SK-N-SH (cell line): ENCODE data around the gene BBOF1. TPM values are rescaled to one million over a fixed set of nuclear protein-coding genes. Genes with fewer than 3 reads are reported as not detected.

Experiments
- CTCF ChIA-PET: fragments of 300-600, 350-600 bp; formaldehyde crosslinking; extraction: SDS; loops from one replicate; lab custom pipeline; 2021; lab: Yijun Ruan, JAX
- POLR2A ChIA-PET: fragments of 350-600 bp; sonication (Branson Sonifier 250); formaldehyde crosslinking; extraction: SDS; loops from one replicate; lab custom pipeline; 2020; ENCODE audit warnings: antibody characterized with exemption, inconsistent platforms; lab: Yijun Ruan, JAX
- DNase-seq: peaks from one replicate; pipeline ENCODE4 v3.0.0; 2012
- H2AFZ ChIP-seq: fragments of 200-600 bp; sonication (generic); 2 replicates; pipeline ENCODE4 v1.8.1; 2016; ENCODE audit warnings: antibody characterized with exemption, mild to moderate bottlenecking, low read depth
- H3F3A ChIP-seq: fragments of 200-600 bp; sonication (generic); replicated peaks from 2 replicates; pipeline ENCODE3; 2016; ENCODE audit warnings: antibody characterized with exemption, mild to moderate bottlenecking; ENCODE audit not compliant: insufficient read depth
- H3K27ac ChIP-seq, 2 experiments: fragments of 200-500 bp in 1 of 2; fragments of 200-600 bp in 1 of 2; sonication (Bioruptor generic) in 1 of 2; sonication (generic), shearing (Covaris generic) in 1 of 2; 2 replicates each; pipeline versions ENCODE4 v1.5.1 to v1.6.1; 2014 to 2016; ENCODE audit warnings: low read depth in 2 of 2, inconsistent platforms in 1 of 2, low read length in 1 of 2, mild to moderate bottlenecking in 1 of 2, mixed read lengths in 1 of 2
- H3K27me3 ChIP-seq: fragments of 200-600 bp; sonication (generic), shearing (Covaris generic); 2 replicates; pipeline ENCODE4 v1.6.1; 2016; ENCODE audit warnings: mixed run types; ENCODE audit not compliant: insufficient read depth
- H3K36me3 ChIP-seq, 2 experiments: fragments of 200-500 bp in 1 of 2; fragments of 200-600 bp in 1 of 2; sonication (Bioruptor generic) in 1 of 2; sonication (generic) in 1 of 2; replicated peaks in 1 of 2; 2 replicates each; pipeline versions ENCODE3 to v1.5.1; 2014 to 2016; ENCODE audit warnings: low read length in 1 of 2, mild to moderate bottlenecking in 1 of 2; ENCODE audit not compliant: insufficient read depth in 2 of 2, control insufficient read depth in 1 of 2
- H3K4me1 ChIP-seq, 2 experiments: fragments of 200-500 bp in 1 of 2; fragments of 200-600 bp in 1 of 2; sonication (Bioruptor generic) in 1 of 2; sonication (generic), shearing (Covaris generic) in 1 of 2; 2 replicates each; pipeline versions ENCODE4 v1.5.1 to v1.6.1; 2014 to 2016; ENCODE audit warnings: low read depth in 1 of 2, low read length in 1 of 2, mixed run types in 1 of 2; ENCODE audit not compliant: insufficient read depth in 2 of 2, control insufficient read depth in 1 of 2
- H3K4me2 ChIP-seq: fragments of 200-600 bp; sonication (generic), shearing (Covaris generic); 2 replicates; pipeline ENCODE4 v1.6.1; 2017; ENCODE audit warnings: mixed run types
- H3K4me3 ChIP-seq, 2 experiments: fragments of 200-500 bp in 1 of 2; fragments of 200-600 bp in 1 of 2; sonication (Bioruptor generic) in 1 of 2; sonication (generic), shearing (Covaris generic) in 1 of 2; 2 replicates each; pipeline versions ENCODE4 v1.5.1 to v1.8.1; 2014 to 2016; ENCODE audit warnings: low read depth in 2 of 2, inconsistent platforms in 1 of 2, low read length in 1 of 2, mild to moderate bottlenecking in 1 of 2, mixed read lengths in 1 of 2, moderate library complexity in 1 of 2
- H3K79me2 ChIP-seq: fragments of 200-600 bp; sonication (generic); 2 replicates; pipeline ENCODE4 v1.8.1; 2017; ENCODE audit warnings: mild to moderate bottlenecking; ENCODE audit not compliant: insufficient read depth
- H3K9ac ChIP-seq: fragments of 200-600 bp; sonication (generic); 2 replicates; pipeline ENCODE4 v1.6.1; 2017; ENCODE audit warnings: mixed run types
- H3K9me2 ChIP-seq: fragments of 200-600 bp; sonication (generic); 2 replicates; pipeline ENCODE4 v1.6.1; 2017; ENCODE audit warnings: mixed run types
- H3K9me3 ChIP-seq: fragments of 200-600 bp; sonication (generic); 2 replicates; pipeline ENCODE4 v1.6.1; 2017; ENCODE audit warnings: mixed run types, mild to moderate bottlenecking, moderate library complexity
- H4K20me1 ChIP-seq: fragments of 200-600 bp; sonication (generic); 2 replicates; pipeline ENCODE4 v1.6.1; 2017; ENCODE audit warnings: mild to moderate bottlenecking, mixed run types; ENCODE audit not compliant: insufficient read depth
- CTCF ChIP-seq: fragments of 200-600 bp; sonication (generic); IDR thresholded peaks from 2 replicates; pipeline ENCODE4 v1.6.1; 2017; ENCODE audit warnings: antibody characterized with exemption, mild to moderate bottlenecking, moderate library complexity
- EP300 ChIP-seq, 2 experiments: IDR thresholded peaks; 2 replicates each; pipeline versions ENCODE4 v1.4.0 to v1.6.1; 2012; ENCODE audit warnings: borderline replicate concordance in 1 of 2, low read depth in 1 of 2, low read length in 1 of 2
- FOXJ3 ChIP-seq: sonication (generic); formaldehyde crosslinking; IDR thresholded peaks from 2 replicates; pipeline ENCODE4 v1.5.1; 2020; ENCODE audit warnings: mild to moderate bottlenecking, missing genetic modification reagents
- FOXM1 ChIP-seq: IDR thresholded peaks from 2 replicates; pipeline ENCODE4 v1.4.0; 2012; ENCODE audit warnings: low read depth, mild to moderate bottlenecking
- GATA2 ChIP-seq: sonication (generic); formaldehyde crosslinking; IDR thresholded peaks from 2 replicates; pipeline ENCODE4 v1.5.0; 2020; ENCODE audit warnings: mild to moderate bottlenecking, missing genetic modification reagents
- MXI1 ChIP-seq: IDR thresholded peaks from 2 replicates; pipeline ENCODE4 v1.6.1; 2012; ENCODE audit warnings: mild to moderate bottlenecking, low read depth, low read length, improper control_type of control experiment
- PBX3 ChIP-seq: IDR thresholded peaks from 2 replicates; pipeline ENCODE4; 2012
- RCOR1 ChIP-seq: fragments of 150-350 bp; IDR thresholded peaks from 2 replicates; pipeline ENCODE4 v1.6.1; 2017; ENCODE audit warnings: antibody characterized with exemption, low read length
- TAF1 ChIP-seq: IDR thresholded peaks from 2 replicates; pipeline ENCODE4 v1.6.1; 2012; ENCODE audit warnings: low read depth, mild to moderate bottlenecking, low read length, moderate library complexity, borderline replicate concordance
- TEAD4 ChIP-seq: IDR thresholded peaks from 2 replicates; pipeline ENCODE4 v1.4.0; 2012; ENCODE audit warnings: mild to moderate bottlenecking, borderline replicate concordance; ENCODE audit not compliant: insufficient read depth
- YY1 ChIP-seq: IDR thresholded peaks from 2 replicates; pipeline ENCODE4 v1.4.0; 2012; ENCODE audit warnings: low read depth, mild to moderate bottlenecking
- WGBS: methylation state at CpG from one replicate; pipeline ENCODE4 v1.1.6; 2017; ENCODE audit warnings: low lambda C conversion rate; 5-methylcytosine and 5-hydroxymethylcytosine counted together
- polyA plus RNA-seq, 3 experiments: library from polyadenylated mRNA; depleted of rRNA; stranded (reverse); fragments of >200 nt; gene quantifications; 2 replicates each; pipeline ENCODE4 v1.2.3, GENCODE V29; 2012
- TF ChIP-seq, protein P1 (sequence below): fragments of 150-350 bp; IDR thresholded peaks from 2 replicates; pipeline ENCODE4 v1.6.1; 2016; ENCODE audit warnings: mild to moderate bottlenecking, low read depth, low read length

The BBOF1 gene
- polyA plus RNA-seq, 1 of the 3 experiments (the other 2 are of a cell fraction): 1.9 TPM

GRCh38 chr14:74014299-74014698, 4.8 kb upstream of the BBOF1 start:
- WGBS: 81% methylated on average over 1 of the region's 1 CpG
- Histone ChIP-seq H3K9me3 (no peaks in the 10 kb centered on the region), H2AFZ (no peak overlapping the region), H3K36me3 (peaks cover 0 to 8% of the 10 kb centered on the region in 2 experiments), H3K9ac (no peak overlapping the region), H3K9me2 (no peaks in the 10 kb centered on the region), H3K27me3 (no peaks in the 10 kb centered on the region), H3K4me2 (no peak overlapping the region), H3K79me2 (peaks cover 4% of the 10 kb centered on the region; the same call in 1 of the 2 replicates), H4K20me1 (no peaks in the 10 kb centered on the region), H3F3A (peaks cover 17% of the 10 kb centered on the region), H3K27ac (no peak overlapping the region), H3K4me1 (no peaks in the 10 kb centered on the region), H3K4me3 (no peak overlapping the region)
- CTCF ChIA-PET: no interaction called here
- POLR2A ChIA-PET: no interaction called here
- no peak for DNase-seq
- TF ChIP-seq GATA2 (CRISPR knock-in tag): no peak
- no peak for TF ChIP-seq MXI1
- no peak for TF ChIP-seq TEAD4
- TF ChIP-seq EP300 (IDR thresholded peaks at IDR 0.05; ENCODE audit: borderline replicate concordance in 1 of 2, low read depth in 1 of 2, low read length in 1 of 2): no peak
- no peak for TF ChIP-seq RCOR1
- TF ChIP-seq TAF1: no peak
- TF ChIP-seq YY1: no peak
- TF ChIP-seq CTCF: no peak
- no peak for TF ChIP-seq PBX3

DNA sequence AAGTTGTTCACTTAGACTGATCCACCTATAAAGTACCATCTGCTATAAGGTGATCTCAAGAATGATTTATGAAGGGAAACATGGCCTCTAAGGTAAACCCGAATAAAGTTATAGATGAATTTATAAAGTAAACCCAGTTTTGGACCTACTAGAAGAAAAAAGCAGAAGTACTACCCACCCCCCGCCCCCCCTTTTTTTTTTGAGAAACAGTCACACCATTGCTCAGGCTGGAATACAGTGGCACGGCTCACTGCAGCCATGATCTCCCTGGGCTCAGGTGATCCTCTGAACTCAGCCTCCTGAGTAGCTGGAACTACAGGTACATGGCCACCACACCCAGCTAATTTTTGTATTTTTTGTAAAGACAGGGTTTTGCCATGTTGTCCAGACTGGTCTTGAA, 4.0 kb upstream of the BBOF1 start:
- Histone ChIP-seq H3K27ac (no peak overlapping the region), H3K4me3 (no peak overlapping the region), H3K9me2 (no peaks in the 10 kb centered on the region), H2AFZ (no peak overlapping the region), H3K4me2 (no peak overlapping the region), H3F3A (peaks cover 17% of the 10 kb centered on the region), H4K20me1 (no peaks in the 10 kb centered on the region), H3K36me3 (peaks cover 0 to 8% of the 10 kb centered on the region in 2 experiments), H3K9ac (no peak overlapping the region), H3K27me3 (no peaks in the 10 kb centered on the region), H3K4me1 (peaks cover 0 to 2% of the 10 kb centered on the region in 2 experiments; a peak in 1 of 4 replicates), H3K79me2 (peaks cover 4% of the 10 kb centered on the region; the same call in 1 of the 2 replicates), H3K9me3 (no peaks in the 10 kb centered on the region)
- ChIA-PET CTCF (no interaction called here), POLR2A (no interaction called here)
- no peak for TF ChIP-seq FOXM1
- TF ChIP-seq PBX3: no peak
- TF ChIP-seq, protein P1, sequence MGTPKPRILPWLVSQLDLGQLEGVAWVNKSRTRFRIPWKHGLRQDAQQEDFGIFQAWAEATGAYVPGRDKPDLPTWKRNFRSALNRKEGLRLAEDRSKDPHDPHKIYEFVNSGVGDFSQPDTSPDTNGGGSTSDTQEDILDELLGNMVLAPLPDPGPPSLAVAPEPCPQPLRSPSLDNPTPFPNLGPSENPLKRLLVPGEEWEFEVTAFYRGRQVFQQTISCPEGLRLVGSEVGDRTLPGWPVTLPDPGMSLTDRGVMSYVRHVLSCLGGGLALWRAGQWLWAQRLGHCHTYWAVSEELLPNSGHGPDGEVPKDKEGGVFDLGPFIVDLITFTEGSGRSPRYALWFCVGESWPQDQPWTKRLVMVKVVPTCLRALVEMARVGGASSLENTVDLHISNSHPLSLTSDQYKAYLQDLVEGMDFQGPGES: no peak
- TF ChIP-seq FOXJ3 (CRISPR knock-in tag): no peak
- DNase-seq: no peak
- WGBS: 84% methylated on average over 3 of the region's 3 CpGs
